GM10847 (cell line): ENCODE measurements around the gene MAGI3.

Source experiments
- POLR2A ChIP-seq: IDR thresholded peaks from 2 replicates; pipeline ENCODE4 v1.6.1; 2011; ENCODE audit not compliant: insufficient read length; ENCODE audit errors: extremely low read depth

The MAGI3 gene

DNA sequence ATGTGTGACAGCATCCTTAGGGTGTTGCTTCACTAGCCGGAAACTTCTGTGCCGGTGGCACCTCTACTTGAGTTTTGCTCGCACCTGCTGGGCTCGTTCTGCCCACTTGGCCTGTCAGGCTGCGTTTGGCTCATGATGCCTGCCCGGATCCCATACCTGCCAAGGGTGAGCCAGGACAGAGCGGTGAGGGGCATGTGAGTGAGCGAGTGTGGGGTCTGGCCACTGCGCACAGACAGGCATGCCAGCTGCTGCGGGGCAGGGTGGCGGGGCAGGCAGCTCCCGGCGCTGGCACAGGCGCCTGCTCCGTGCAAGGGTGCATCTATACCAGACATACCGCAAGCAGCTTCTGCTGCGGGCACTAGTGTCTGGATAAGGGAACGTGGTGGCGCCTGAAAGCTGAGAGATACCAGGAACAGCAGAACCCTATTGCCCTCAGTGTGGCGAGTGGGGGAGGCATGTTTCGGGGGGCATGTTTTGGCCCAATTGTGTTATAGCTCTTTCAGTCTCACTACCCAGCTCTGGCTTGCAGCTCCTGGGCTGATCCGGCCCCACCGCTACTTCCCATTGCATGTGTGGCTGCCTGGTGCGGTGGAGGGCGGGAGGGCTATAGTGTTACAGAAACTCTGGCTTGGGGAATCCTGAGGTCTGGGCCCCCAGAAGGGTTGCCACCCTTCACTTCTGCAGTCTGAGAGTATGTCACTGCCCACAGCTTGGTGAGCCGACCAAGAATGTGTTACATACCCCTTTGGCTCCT, 32.2 kb downstream of the MAGI3 start:
- TF ChIP-seq POLR2A, result no peak

DNA sequence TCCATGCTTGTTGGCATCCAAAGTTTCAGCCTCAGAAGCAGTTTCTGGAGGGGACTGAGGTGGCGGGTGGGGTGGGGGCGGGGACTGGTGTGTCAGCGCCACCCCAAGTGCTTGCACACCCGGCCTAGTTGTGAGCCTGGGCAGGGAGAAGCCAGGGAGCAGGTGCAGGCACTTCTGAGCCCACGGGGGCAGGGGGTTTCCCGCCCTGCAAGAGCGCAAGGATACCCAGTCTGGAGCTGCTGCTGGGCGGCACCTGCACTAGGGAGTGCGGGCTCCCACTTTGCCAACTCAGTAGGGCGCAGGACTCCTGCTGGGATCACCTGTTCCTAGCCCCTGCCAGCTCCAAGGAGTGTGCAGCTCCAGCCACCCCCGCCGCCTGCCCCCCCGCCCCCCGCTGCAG, 33.5 kb downstream of the MAGI3 start:
- no peak for TF ChIP-seq POLR2A

GRCh38 chr1:113429461-113430153, 39.3 kb downstream of the MAGI3 start:
- no peak for TF ChIP-seq POLR2A

DNA sequence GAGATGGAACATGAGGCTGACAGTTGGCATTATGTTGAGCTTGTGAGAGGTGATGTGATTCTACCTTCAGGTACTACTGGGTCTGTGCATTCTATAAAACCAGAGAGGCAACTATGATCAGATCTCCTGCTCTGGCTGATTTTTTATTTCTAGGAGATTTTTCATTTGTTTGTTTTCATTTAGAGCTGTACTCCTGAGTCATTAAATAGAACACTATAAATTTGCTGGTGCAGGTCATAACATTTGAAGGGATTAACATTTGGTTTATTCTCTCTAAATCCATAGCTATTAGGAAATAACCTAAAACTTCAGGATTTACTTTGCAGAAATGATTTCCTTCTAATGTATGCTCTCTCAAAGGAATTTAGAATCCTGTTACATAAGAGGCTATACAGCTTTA, 42.9 kb downstream of the MAGI3 start:
- TF ChIP-seq POLR2A, result no peak

GRCh38 chr1:113434081-113434873, 44.0 kb downstream of the MAGI3 start:
- TF ChIP-seq POLR2A, result no peak

GRCh38 chr1:113434874-113435175, 44.5 kb downstream of the MAGI3 start:
- no peak for TF ChIP-seq POLR2A

DNA sequence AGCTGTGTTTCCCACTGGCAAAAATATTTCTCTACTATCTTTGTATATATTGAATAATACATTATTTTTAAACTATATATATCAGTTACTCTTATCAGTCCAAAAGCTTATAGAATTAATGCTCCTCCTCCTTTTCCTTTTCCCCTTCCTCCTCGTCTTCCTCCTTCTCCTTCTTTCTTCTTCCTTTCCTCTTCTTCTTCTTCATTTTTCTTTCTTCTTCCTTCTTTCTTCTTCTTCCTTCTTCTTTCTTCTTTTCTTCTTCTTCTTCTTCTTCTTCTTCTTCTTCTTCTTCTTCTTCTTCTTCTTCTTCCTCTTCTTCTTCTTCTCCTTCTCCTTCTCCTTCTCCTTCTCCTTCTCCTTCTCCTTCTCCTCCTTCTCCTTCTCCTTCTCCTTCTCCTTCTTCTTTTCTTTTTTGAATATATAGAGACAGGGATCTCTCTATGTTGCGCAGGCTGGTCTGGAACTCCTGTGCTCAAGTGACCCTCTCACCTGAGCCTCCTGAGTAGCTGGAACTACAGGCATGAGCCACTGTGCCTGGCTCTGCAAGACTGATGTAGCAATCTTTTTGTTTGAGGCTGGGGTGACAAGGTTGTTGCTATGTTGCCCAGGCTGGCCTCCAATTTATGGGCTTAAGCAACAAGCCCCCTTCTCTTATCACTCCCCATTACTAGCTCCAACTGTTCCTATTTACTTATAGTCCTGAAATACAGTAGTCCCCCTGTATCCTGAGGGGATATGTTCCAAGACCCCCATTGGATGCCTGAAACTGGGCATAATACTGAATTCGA, 47.4 kb downstream of the MAGI3 start:
- TF ChIP-seq POLR2A, result no peak

- no peak for TF ChIP-seq POLR2A
Measured at GRCh38 chr1:113438505-113439276, 48.4 kb downstream of the MAGI3 start.

DNA sequence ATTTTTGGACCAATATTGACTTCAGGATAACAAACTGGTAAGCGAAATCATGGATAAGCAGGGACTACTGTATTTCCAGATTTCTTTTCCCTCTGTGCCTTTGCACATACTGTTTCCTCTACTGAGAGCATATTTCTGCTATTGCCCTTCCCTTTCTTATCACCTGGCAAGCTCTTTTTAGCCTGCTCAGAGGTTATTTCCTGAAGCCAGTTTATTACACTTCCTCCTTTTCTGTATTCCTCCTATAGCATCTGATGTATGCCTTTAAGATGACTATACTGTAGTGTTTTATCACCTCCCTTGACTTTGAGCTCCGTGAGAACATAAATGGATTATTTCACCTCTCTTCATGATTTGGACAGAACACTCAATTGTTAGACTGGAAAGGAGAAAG, 49.0 kb downstream of the MAGI3 start:
- TF ChIP-seq POLR2A, result no peak

- TF ChIP-seq POLR2A, result no peak
Measured at GRCh38 chr1:113442131-113442530, 51.8 kb downstream of the MAGI3 start.

GRCh38 chr1:113444857-113445256, 54.5 kb downstream of the MAGI3 start:
- no peak for TF ChIP-seq POLR2A

- no peak for TF ChIP-seq POLR2A
Measured at GRCh38 chr1:113451710-113452109, 61.4 kb downstream of the MAGI3 start.

DNA sequence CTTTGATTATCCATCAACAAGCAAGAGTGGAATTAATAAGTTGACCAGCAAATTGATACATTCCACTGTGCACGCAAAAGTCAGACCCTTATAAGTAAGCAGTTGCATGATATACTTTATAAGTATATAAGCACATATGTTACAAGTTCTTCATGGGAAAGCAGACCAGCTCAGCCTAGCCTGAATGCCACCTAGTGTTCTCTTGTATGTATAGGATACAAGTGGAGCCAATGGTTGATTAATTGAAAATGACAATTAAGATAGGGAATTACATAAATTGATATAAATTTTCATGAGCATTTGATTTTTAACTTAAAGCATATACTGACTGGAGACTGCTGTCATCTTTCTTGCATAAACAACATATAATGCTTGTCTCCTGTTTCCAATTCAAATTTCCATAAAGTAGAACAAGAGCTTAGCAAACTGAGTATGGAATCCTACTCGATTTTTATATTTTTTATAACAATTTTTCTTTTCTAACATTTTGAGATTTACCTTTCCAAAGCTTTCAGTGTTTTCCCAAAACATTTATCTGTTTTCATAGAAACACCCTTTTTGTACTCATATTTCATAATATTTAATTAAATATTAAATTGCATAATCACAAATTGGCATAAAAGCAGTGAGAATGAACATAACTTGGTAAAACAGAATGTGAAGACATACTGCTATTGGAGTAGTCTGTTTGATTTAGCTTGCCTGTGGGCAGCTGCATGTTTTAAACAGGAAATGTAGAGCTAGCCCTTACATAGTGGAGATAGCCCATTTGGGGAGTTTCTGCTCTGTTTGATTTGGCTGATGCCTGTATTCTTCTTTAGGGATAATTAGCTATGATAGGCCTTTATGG, 62.8 kb downstream of the MAGI3 start:
- no peak for TF ChIP-seq POLR2A

DNA sequence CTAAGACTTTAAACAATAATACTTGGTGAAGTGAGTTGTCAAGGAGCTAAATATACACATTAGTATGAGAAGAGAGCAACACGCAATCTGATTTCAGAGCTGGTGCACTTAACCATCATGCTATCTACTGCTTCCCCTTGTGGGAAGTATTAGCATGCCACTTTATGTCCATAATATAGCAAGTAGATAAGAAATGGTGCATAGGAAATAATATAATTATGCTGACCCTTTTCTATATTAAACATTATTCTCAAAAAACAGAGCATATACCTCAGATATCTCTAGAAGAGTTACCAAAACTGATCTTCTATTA, 63.4 kb downstream of the MAGI3 start:
- TF ChIP-seq POLR2A, result no peak

DNA sequence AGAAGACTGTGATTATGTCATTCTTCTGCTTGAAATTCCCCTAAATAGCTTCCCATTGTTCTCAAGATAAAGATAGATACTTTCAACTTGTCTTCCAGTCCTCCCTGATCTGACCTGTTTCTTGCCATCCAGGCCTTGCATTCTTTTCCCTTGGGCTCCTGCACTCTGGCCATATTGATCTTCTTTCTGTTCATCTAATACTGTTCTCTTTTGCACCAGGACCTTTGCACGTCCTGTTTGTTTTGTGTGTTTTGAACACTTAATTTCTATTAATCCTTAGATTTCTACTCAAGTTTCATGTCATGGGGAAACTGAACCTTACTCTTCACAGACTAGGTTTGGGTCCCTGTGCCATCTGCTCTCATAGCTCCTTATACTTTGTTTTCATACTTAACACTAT, 65.1 kb downstream of the MAGI3 start:
- TF ChIP-seq POLR2A, result no peak
